Hepatocyte (in vitro differentiated cells): ENCODE measurements around the gene NHLRC4. TPM values are rescaled to one million over a fixed set of nuclear protein-coding genes. Genes with fewer than 3 reads are reported as not detected.

Source experiments
- DNase-seq: peaks from one replicate; pipeline ENCODE4 v3.0.0-alpha.2; 2016; ENCODE audit warnings: low spot score
- H2AFZ ChIP-seq: fragments of 200-600 bp; sonication (generic); 2 replicates; pipeline ENCODE4 v1.6.0; 2016; ENCODE audit warnings: antibody characterized with exemption, mild to moderate bottlenecking
- H3K27ac ChIP-seq: fragments of 200-600 bp; sonication (generic); 2 replicates; pipeline ENCODE4 v1.5.1; 2016; ENCODE audit warnings: mild to moderate bottlenecking
- H3K27me3 ChIP-seq: fragments of 200-600 bp; sonication (generic); 2 replicates; pipeline ENCODE4 v1.6.1; 2016
- H3K36me3 ChIP-seq: fragments of 200-600 bp; sonication (generic); replicated peaks from 2 replicates; pipeline ENCODE4 v1.5.1; 2016; ENCODE audit warnings: low read depth; ENCODE audit not compliant: insufficient read depth
- H3K4me1 ChIP-seq: fragments of 200-600 bp; sonication (generic); 2 replicates; pipeline ENCODE4 v1.5.1; 2016; ENCODE audit warnings: mild to moderate bottlenecking, moderate library complexity; ENCODE audit not compliant: insufficient read depth
- H3K4me2 ChIP-seq: fragments of 200-600 bp; sonication (generic); 2 replicates; pipeline ENCODE4 v1.6.0; 2016
- H3K4me3 ChIP-seq: fragments of 200-600 bp; sonication (generic); 2 replicates; pipeline ENCODE4 v1.5.1; 2016; ENCODE audit warnings: mild to moderate bottlenecking
- H3K79me2 ChIP-seq: fragments of 200-600 bp; sonication (generic); 2 replicates; pipeline ENCODE4 v1.6.0; 2017; ENCODE audit warnings: mild to moderate bottlenecking
- H3K9me2 ChIP-seq: fragments of 200-600 bp; sonication (generic); replicated peaks from 2 replicates; pipeline ENCODE4 v1.6.0; 2017; ENCODE audit warnings: mild to moderate bottlenecking; ENCODE audit not compliant: insufficient read depth
- H3K9me3 ChIP-seq: fragments of 200-600 bp; sonication (generic); 2 replicates; pipeline ENCODE4 v1.5.1; 2016; ENCODE audit warnings: low read depth, mild to moderate bottlenecking
- H4K20me1 ChIP-seq: fragments of 200-600 bp; sonication (generic); 2 replicates; pipeline ENCODE4 v1.6.0; 2016; ENCODE audit warnings: mild to moderate bottlenecking; ENCODE audit not compliant: insufficient read depth, poor library complexity, severe bottlenecking
- EZH2 ChIP-seq: fragments of 200-600 bp; sonication (generic); IDR thresholded peaks from 2 replicates; pipeline ENCODE4 v1.6.1; 2016; ENCODE audit warnings: antibody characterized with exemption, mild to moderate bottlenecking, borderline replicate concordance
- EZH2phosphoT487 ChIP-seq: fragments of 200-600 bp; sonication (generic); IDR thresholded peaks from one replicate; pipeline ENCODE4 v1.6.1; 2018; ENCODE audit warnings: antibody characterized with exemption, mild to moderate bottlenecking, low read depth, moderate library complexity; ENCODE audit not compliant: unreplicated experiment, severe bottlenecking
- WGBS: methylation state at CpG from one replicate; pipeline ENCODE4 v1.1.6; 2016; ENCODE audit warnings: low lambda C conversion rate; ENCODE audit errors: missing lambda C conversion rate; 5-methylcytosine and 5-hydroxymethylcytosine counted together
- polyA plus RNA-seq: library from polyadenylated mRNA; unstranded; fragments of >200 nt; fragmentation: Nextera tagmentation; extraction: Ambion mirVana; gene quantifications from 2 replicates; pipeline ENCODE4 v1.2.1, GENCODE V29; 2016
- total RNA-seq: library from RNA; depleted of rRNA; stranded (reverse); fragments of >200 nt; gene quantifications from 2 replicates; pipeline ENCODE4 v1.2.3, GENCODE V29; 2014
- TF ChIP-seq, protein P1 (sequence below): fragments of 200-600 bp; sonication (generic); IDR thresholded peaks from 2 replicates; pipeline ENCODE4 v1.5.1; 2016; ENCODE audit warnings: antibody characterized with exemption, mild to moderate bottlenecking; ENCODE audit not compliant: poor library complexity

Gene NHLRC4
- total and polyA plus RNA-seq, 2 experiments from 2014 or later: 0.25 to 1.2 TPM

DNA sequence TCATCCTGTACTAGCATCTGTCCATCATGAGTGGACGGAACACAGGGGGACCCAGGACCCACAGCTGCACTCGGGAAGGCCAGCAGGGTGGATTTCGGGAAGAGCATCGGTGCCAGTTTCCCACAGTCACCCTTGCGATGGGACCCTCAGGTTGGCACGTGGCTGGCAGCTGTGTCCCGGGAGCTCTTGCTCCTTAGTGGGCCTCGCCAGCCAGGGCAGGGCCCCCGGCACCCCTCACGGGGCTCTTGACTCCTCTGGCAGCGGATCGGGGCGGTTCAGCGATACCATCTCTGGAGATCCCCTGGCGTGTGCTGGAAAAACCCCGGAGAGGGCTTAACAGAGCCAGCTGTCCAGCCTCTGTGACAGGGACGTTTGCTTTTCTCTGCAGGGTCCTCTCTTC lies 30.1 kb upstream of the NHLRC4 start:
- H3K4me3 ChIP-seq: no peak overlapping the region
- TF ChIP-seq EZH2phosphoT487 (no peak), EZH2 (no peak)
- TF ChIP-seq, protein P1, sequence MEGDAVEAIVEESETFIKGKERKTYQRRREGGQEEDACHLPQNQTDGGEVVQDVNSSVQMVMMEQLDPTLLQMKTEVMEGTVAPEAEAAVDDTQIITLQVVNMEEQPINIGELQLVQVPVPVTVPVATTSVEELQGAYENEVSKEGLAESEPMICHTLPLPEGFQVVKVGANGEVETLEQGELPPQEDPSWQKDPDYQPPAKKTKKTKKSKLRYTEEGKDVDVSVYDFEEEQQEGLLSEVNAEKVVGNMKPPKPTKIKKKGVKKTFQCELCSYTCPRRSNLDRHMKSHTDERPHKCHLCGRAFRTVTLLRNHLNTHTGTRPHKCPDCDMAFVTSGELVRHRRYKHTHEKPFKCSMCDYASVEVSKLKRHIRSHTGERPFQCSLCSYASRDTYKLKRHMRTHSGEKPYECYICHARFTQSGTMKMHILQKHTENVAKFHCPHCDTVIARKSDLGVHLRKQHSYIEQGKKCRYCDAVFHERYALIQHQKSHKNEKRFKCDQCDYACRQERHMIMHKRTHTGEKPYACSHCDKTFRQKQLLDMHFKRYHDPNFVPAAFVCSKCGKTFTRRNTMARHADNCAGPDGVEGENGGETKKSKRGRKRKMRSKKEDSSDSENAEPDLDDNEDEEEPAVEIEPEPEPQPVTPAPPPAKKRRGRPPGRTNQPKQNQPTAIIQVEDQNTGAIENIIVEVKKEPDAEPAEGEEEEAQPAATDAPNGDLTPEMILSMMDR: no peak
- peaks cover 18% of the 10 kb centered on the region for H4K20me1 ChIP-seq
- H2AFZ ChIP-seq: no peak overlapping the region
- H3K9me2 ChIP-seq: no peaks in the 10 kb centered on the region
- DNase-seq: no peak
- H3K27me3 ChIP-seq: no peaks in the 10 kb centered on the region
- H3K4me2 ChIP-seq: no peak overlapping the region
- WGBS: 96% methylated on average over 17 of the region's 17 CpGs
- H3K79me2 ChIP-seq: peaks cover 92% of the 10 kb centered on the region
- no peak overlapping the region for H3K27ac ChIP-seq
- no peaks in the 10 kb centered on the region for H3K9me3 ChIP-seq
- no peaks in the 10 kb centered on the region for H3K36me3 ChIP-seq
- H3K4me1 ChIP-seq: peaks cover 22% of the 10 kb centered on the region

DNA sequence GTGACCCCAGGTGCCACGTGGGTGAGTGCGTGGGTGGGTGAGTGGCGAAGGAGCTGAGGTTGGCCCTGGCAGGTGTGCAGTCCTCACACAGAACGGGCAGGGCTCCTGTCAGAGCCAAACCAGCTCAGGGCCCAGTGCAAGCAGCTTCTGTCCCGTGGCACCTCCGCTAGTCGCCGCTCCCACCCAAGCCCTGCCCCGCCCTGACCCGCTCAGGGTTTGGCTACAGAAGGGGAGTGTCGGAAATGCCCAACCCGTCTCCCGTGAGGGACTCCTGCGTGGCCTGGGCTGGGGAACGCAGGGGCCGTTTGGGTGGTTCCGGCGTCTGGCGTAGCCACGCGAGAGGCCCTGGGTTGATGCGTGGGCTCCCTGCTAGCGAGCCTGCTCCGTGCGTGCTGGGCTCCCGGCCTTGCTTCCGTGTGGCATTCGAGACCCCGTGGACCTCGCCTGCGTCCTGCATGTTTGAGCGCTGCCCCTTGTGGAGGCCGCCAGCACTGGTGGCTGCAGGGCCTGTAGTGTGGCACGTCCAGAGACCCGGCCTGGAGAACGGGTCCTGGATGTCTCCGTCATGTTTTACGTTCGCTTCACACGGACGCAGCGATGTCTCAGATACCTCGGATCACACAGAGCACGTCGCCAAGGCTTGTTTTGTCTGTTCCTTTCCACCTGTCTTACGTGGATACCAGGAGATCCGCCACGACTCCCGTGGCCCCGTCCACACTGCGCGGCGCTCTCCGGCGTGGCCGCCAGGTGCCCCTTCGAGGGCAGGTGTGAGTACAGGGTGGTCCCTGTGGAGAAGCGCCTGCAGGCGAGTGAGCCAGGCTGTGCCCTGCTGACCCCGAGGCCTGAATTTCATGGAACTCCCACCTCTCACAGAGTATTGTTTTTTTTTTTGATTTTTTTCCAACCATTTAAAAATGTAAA lies 29.1 kb upstream of the NHLRC4 start:
- no peaks in the 10 kb centered on the region for H3K9me3 ChIP-seq
- no peak overlapping the region for H3K27ac ChIP-seq
- TF ChIP-seq EZH2phosphoT487 (no peak), EZH2 (no peak)
- TF ChIP-seq, protein P1: peak; percentile 4
- no peak overlapping the region for H2AFZ ChIP-seq
- no peak overlapping the region for H3K4me3 ChIP-seq
- H4K20me1 ChIP-seq: peaks cover 22% of the 10 kb centered on the region
- H3K79me2 ChIP-seq: peaks cover 88% of the 10 kb centered on the region
- WGBS: 97% methylated on average over 56 of the region's 60 CpGs
- H3K4me1 ChIP-seq: peaks cover 22% of the 10 kb centered on the region
- no peak overlapping the region for H3K4me2 ChIP-seq
- H3K9me2 ChIP-seq: no peaks in the 10 kb centered on the region
- H3K36me3 ChIP-seq: no peaks in the 10 kb centered on the region
- no peaks in the 10 kb centered on the region for H3K27me3 ChIP-seq
- DNase-seq: no peak

- H3K9me2 ChIP-seq: no peaks in the 10 kb centered on the region
- H3K27ac ChIP-seq: no peak overlapping the region
- H3K4me3 ChIP-seq: no peak overlapping the region
- peaks cover 17% of the 10 kb centered on the region for H3K4me1 ChIP-seq
- DNase-seq: no peak
- TF ChIP-seq EZH2phosphoT487: no peak
- no peak for TF ChIP-seq EZH2
- TF ChIP-seq, protein P1: no peak
- H2AFZ ChIP-seq: no peak overlapping the region
- H3K27me3 ChIP-seq: no peaks in the 10 kb centered on the region
- H3K4me2 ChIP-seq: no peak overlapping the region
- peaks cover 17% of the 10 kb centered on the region for H4K20me1 ChIP-seq
- no peaks in the 10 kb centered on the region for H3K36me3 ChIP-seq
- 96% methylated on average over 30 of the region's 34 CpGs for WGBS
- H3K9me3 ChIP-seq: no peaks in the 10 kb centered on the region
- H3K79me2 ChIP-seq: peaks cover 87% of the 10 kb centered on the region
Measured at GRCh38 chr16:539901-540530, 26.8 kb upstream of the NHLRC4 start.
